Immature natural killer cell (primary cell): ENCODE results near the gene DCAF16. TPM values are rescaled to one million over a fixed set of nuclear protein-coding genes. Genes with fewer than 3 reads are reported as not detected.

Source experiments
- DNase-seq, 3 donors: peaks; one replicate each; pipeline ENCODE4 v3.0.0; 2022; ENCODE audit warnings: mixed read lengths in 1 of 3
- H3K27ac Mint-ChIP-seq, 6 donors: one replicate each; pipeline ENCODE4 v1.8.0; 2020; ENCODE audit warnings: mixed read lengths in 6 of 6, mild to moderate bottlenecking in 5 of 6, inconsistent platforms in 4 of 6, moderate library complexity in 3 of 6
- H3K27me3 Mint-ChIP-seq, 3 donors: one replicate each; pipeline ENCODE4 v1.8.0; 2020 to 2021; ENCODE audit warnings: low read depth in 3 of 3, mild to moderate bottlenecking in 3 of 3, mixed read lengths in 3 of 3, moderate library complexity in 3 of 3, inconsistent platforms in 1 of 3
- H3K36me3 Mint-ChIP-seq, 3 donors: one replicate each; pipeline ENCODE4 v1.8.0; 2020; ENCODE audit warnings: mixed read lengths in 3 of 3, inconsistent platforms in 2 of 3, mild to moderate bottlenecking in 2 of 3
- H3K4me1 Mint-ChIP-seq, 2 donors: one replicate each; pipeline ENCODE4 v1.8.0; 2020; ENCODE audit warnings: inconsistent platforms in 2 of 2, mild to moderate bottlenecking in 2 of 2, mixed read lengths in 2 of 2, moderate library complexity in 1 of 2
- H3K4me3 Mint-ChIP-seq, 5 donors: one replicate each; pipeline ENCODE4 v1.8.0; 2020; ENCODE audit warnings: mild to moderate bottlenecking in 5 of 5, mixed read lengths in 5 of 5, inconsistent platforms in 3 of 5, moderate library complexity in 3 of 5
- H3K9me3 Mint-ChIP-seq, 6 donors: one replicate each; pipeline ENCODE4 v1.8.0; 2020; ENCODE audit warnings: mild to moderate bottlenecking in 6 of 6, mixed read lengths in 6 of 6, inconsistent platforms in 4 of 6, moderate library complexity in 3 of 6
- polyA plus RNA-seq, 3 donors: library from polyadenylated mRNA; unstranded; fragments of 300-500 nt; fragmentation: Illumina TruSeq; gene quantifications; one replicate each; pipeline ENCODE4 v1.2.3, GENCODE V29; 2021

Gene DCAF16
- polyA plus RNA-seq, 3 donors from 2014 or later, result 7.8 to 18.5 (median 11.8) TPM

- H3K27ac Mint-ChIP-seq, result no peak overlapping the region
- H3K4me1 Mint-ChIP-seq, result no peaks in the 10 kb centered on the region
- no peak for DNase-seq
- H3K36me3 Mint-ChIP-seq, result no peaks in the 10 kb centered on the region
- H3K4me3 Mint-ChIP-seq, result no peak overlapping the region
- no peaks in the 10 kb centered on the region for H3K9me3 Mint-ChIP-seq
- H3K27me3 Mint-ChIP-seq, result peaks cover 0 to 5% (median 5%) of the 10 kb centered on the region in 3 donors
Measured at GRCh38 chr4:17773135-17773698, 37.3 kb downstream of the DCAF16 start.

- Mint-ChIP-seq H3K9me3 (no peaks in the 10 kb centered on the region), H3K27me3 (peaks cover 0 to 5% (median 3%) of the 10 kb centered on the region in 3 donors), H3K27ac (no peak overlapping the region), H3K4me3 (no peak overlapping the region), H3K36me3 (no peaks in the 10 kb centered on the region), H3K4me1 (no peaks in the 10 kb centered on the region)
- no peak for DNase-seq
Measured at GRCh38 chr4:17771284-17771908, 39.2 kb downstream of the DCAF16 start.

GRCh38 chr4:17770845-17771244 lies 39.7 kb downstream of the DCAF16 start:
- H3K4me1 Mint-ChIP-seq, result peaks cover 4% of the 10 kb centered on the region in 2 donors
- no peaks in the 10 kb centered on the region for H3K36me3 Mint-ChIP-seq
- no peak overlapping the region for H3K27ac Mint-ChIP-seq
- DNase-seq, result no peak
- peaks cover 0 to 4% (median under 1%) of the 10 kb centered on the region in 6 donors for H3K9me3 Mint-ChIP-seq
- H3K27me3 Mint-ChIP-seq, result peaks cover 0 to 6% (median 5%) of the 10 kb centered on the region in 3 donors
- H3K4me3 Mint-ChIP-seq, result no peak overlapping the region

- Mint-ChIP-seq H3K4me1 (peaks cover 12 to 14% of the 10 kb centered on the region in 2 donors), H3K27ac (no peak overlapping the region), H3K36me3 (no peaks in the 10 kb centered on the region), H3K27me3 (peaks cover 3 to 6% (median 3%) of the 10 kb centered on the region in 3 donors), H3K9me3 (peaks cover 0 to 5% (median 2%) of the 10 kb centered on the region in 6 donors), H3K4me3 (no peak overlapping the region)
- no peak for DNase-seq
Measured at GRCh38 chr4:17769406-17770174, 41.0 kb downstream of the DCAF16 start.

- Mint-ChIP-seq H3K36me3 (no peaks in the 10 kb centered on the region), H3K4me3 (no peak overlapping the region), H3K27me3 (peaks cover 3 to 7% (median 6%) of the 10 kb centered on the region in 3 donors), H3K27ac (no peak overlapping the region), H3K9me3 (peaks cover 0 to 5% (median 2%) of the 10 kb centered on the region in 6 donors), H3K4me1 (peaks cover 14 to 15% of the 10 kb centered on the region in 2 donors)
- no peak for DNase-seq
Measured at GRCh38 chr4:17766826-17767458, 43.6 kb downstream of the DCAF16 start.

GRCh38 chr4:17765514-17766286 lies 44.9 kb downstream of the DCAF16 start:
- Mint-ChIP-seq H3K27me3 (peaks cover 3 to 8% (median 6%) of the 10 kb centered on the region in 3 donors), H3K27ac (peak overlapping the region; percentile 30 to 89 (median 66)), H3K4me3 (peak overlapping the region; percentile 55 to 81 (median 65)), H3K4me1 (peaks cover 14 to 15% of the 10 kb centered on the region in 2 donors), H3K9me3 (peaks cover 0 to 5% (median 2%) of the 10 kb centered on the region in 6 donors), H3K36me3 (no peaks in the 10 kb centered on the region)
- peak; percentile 35 to 43 (median 41) for DNase-seq

- no peak overlapping the region for H3K27ac Mint-ChIP-seq
- H3K4me1 Mint-ChIP-seq, result peaks cover 14 to 15% of the 10 kb centered on the region in 2 donors
- H3K36me3 Mint-ChIP-seq, result no peaks in the 10 kb centered on the region
- peaks cover 0 to 5% (median 2%) of the 10 kb centered on the region in 6 donors for H3K9me3 Mint-ChIP-seq
- DNase-seq, result no peak
- no peak overlapping the region for H3K4me3 Mint-ChIP-seq
- H3K27me3 Mint-ChIP-seq, result peaks cover 3 to 7% (median 5%) of the 10 kb centered on the region in 3 donors
Measured at GRCh38 chr4:17763931-17764330, 46.6 kb downstream of the DCAF16 start.

GRCh38 chr4:17763416-17763815 lies 47.1 kb downstream of the DCAF16 start:
- Mint-ChIP-seq H3K27ac (no peak overlapping the region), H3K4me1 (peaks cover 14 to 15% of the 10 kb centered on the region in 2 donors), H3K4me3 (no peak overlapping the region), H3K9me3 (peaks cover 0 to 5% (median 2%) of the 10 kb centered on the region in 6 donors), H3K36me3 (no peaks in the 10 kb centered on the region), H3K27me3 (peaks cover 3 to 7% (median 5%) of the 10 kb centered on the region in 3 donors)
- no peak for DNase-seq

GRCh38 chr4:17762726-17763125 lies 47.8 kb downstream of the DCAF16 start:
- no peak for DNase-seq
- Mint-ChIP-seq H3K27me3 (peaks cover 3 to 7% (median 5%) of the 10 kb centered on the region in 3 donors), H3K36me3 (no peaks in the 10 kb centered on the region), H3K9me3 (peaks cover 0 to 5% (median 2%) of the 10 kb centered on the region in 6 donors), H3K4me3 (no peak overlapping the region), H3K4me1 (peaks cover 14 to 15% of the 10 kb centered on the region in 2 donors), H3K27ac (no peak overlapping the region)

GRCh38 chr4:17761062-17761461 lies 49.5 kb downstream of the DCAF16 start:
- Mint-ChIP-seq H3K27me3 (peaks cover 3 to 5% (median 4%) of the 10 kb centered on the region in 3 donors), H3K9me3 (peaks cover 0 to 4% (median under 1%) of the 10 kb centered on the region in 6 donors), H3K4me1 (peaks cover 12 to 13% of the 10 kb centered on the region in 2 donors), H3K36me3 (no peaks in the 10 kb centered on the region), H3K4me3 (no peak overlapping the region), H3K27ac (no peak overlapping the region)
- DNase-seq, result no peak

GRCh38 chr4:17760626-17761025 lies 49.9 kb downstream of the DCAF16 start:
- no peak overlapping the region for H3K4me3 Mint-ChIP-seq
- peaks cover 4 to 5% (median 5%) of the 10 kb centered on the region in 3 donors for H3K27me3 Mint-ChIP-seq
- no peak overlapping the region for H3K27ac Mint-ChIP-seq
- peaks cover 0 to under 1% (median 0%) of the 10 kb centered on the region in 6 donors for H3K9me3 Mint-ChIP-seq
- no peak for DNase-seq
- H3K36me3 Mint-ChIP-seq, result no peaks in the 10 kb centered on the region
- peaks cover 8 to 9% of the 10 kb centered on the region in 2 donors for H3K4me1 Mint-ChIP-seq

- no peak for DNase-seq
- Mint-ChIP-seq H3K27me3 (peaks cover 2 to 6% (median 3%) of the 10 kb centered on the region in 3 donors), H3K4me1 (no peaks in the 10 kb centered on the region), H3K4me3 (no peak overlapping the region), H3K27ac (no peak overlapping the region), H3K9me3 (no peaks in the 10 kb centered on the region), H3K36me3 (no peaks in the 10 kb centered on the region)
Measured at GRCh38 chr4:17758485-17758884, 52.1 kb downstream of the DCAF16 start.

- DNase-seq, result no peak
- no peaks in the 10 kb centered on the region for H3K4me1 Mint-ChIP-seq
- no peak overlapping the region for H3K4me3 Mint-ChIP-seq
- H3K27ac Mint-ChIP-seq, result no peak overlapping the region
- H3K9me3 Mint-ChIP-seq, result no peaks in the 10 kb centered on the region
- no peaks in the 10 kb centered on the region for H3K36me3 Mint-ChIP-seq
- peaks cover 2 to 7% (median 3%) of the 10 kb centered on the region in 3 donors for H3K27me3 Mint-ChIP-seq
Measured at GRCh38 chr4:17757621-17758020, 52.9 kb downstream of the DCAF16 start.
